Measurements from ENCODE around the gene PSD4. TPM values are rescaled to one million over a fixed set of nuclear protein-coding genes. Genes with fewer than 3 reads are reported as not detected.

PSD4 gene
- total and polyA plus RNA-seq, 2 of the 8 experiments (the other 6 are each of a cell fraction or from before 2014, with no cell fraction given), result 0.53 to 1.2 TPM

- TF ChIP-seq USF2 (IDR thresholded peaks at IDR 0.05; ENCODE audit: low read length), result no peak
Measured at GRCh38 chr2:113202305-113203216, 28.8 kb downstream of the PSD4 start (continued).
